Measurements from ENCODE around the gene VPS4A.

- TF ChIP-seq FOXP2 (optimal IDR thresholded peaks at IDR 0.05; ENCODE audit: control extremely low read depth, extremely low read length, insufficient read depth) = no peak
- TF ChIP-seq EZH2 (IDR thresholded peaks at IDR 0.05) = no peak
These were observed 40.8 kb upstream of the VPS4A start for GRCh38 chr16:69270395-69270794.

Data from SK-N-MC (cell line).